Measurements from ENCODE around the gene NTRK2.

DNA sequence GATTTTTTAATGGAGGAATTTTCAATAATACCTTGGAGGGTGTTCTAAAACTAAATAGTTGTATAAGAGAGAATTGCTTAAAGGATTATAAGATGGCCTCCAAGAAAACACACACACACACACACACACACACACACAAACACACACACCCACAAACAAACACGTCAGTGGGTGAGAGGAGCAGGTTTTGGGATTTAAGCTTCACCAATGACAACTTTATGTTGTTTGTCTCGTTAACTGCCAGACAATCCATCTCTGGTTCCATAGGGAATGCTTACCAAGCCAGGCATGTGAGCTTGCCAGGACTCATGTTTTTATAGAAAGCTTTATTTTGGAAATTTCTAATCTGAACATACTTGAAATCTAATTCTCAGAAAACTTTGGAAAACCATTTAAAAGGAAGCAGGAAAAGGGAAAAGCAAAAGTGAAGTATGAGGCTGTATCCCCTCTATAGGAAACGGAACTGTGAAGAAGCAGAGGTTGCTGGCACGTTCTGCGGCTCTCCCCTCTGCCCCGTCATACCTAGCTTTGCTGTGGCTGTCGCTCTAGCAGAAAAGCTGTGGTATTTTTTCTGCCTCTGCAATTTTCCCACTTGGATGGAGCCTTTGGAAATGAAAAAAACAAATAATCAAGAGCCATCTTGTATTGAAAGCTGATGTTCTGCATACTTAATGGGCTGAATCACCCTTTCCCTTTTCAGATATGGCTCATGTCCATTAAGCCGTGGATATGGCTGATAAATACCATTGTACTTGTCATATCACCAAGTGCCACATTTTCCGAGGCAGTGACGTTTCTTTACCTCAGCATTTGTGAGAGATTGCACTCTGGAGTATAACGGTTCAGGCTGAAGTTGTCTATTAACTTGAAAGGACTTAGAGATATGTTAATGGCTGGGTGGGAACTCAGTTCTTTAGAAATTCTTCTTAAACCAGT is 112.7 kb downstream of the NTRK2 start:
- TF ChIP-seq CTCF (IDR thresholded peaks at IDR 0.05; ENCODE audit: insufficient read depth, low read depth, low read length) (no peak), EZH2 (IDR thresholded peaks at IDR 0.05; ENCODE audit: insufficient read depth, low read length) (no peak)
